IMR-90 (cell line): ENCODE measurements around the gene TMTC2. TPM values are rescaled to one million over a fixed set of nuclear protein-coding genes. Genes with fewer than 3 reads are reported as not detected.

Experiments used
- ATAC-seq: fragments of 200-7000 bp; cut with Tn5 transposase; 2 replicates; pipeline ENCODE4 v1.9.1; 2020; ENCODE audit warnings: low read depth, mild to moderate bottlenecking, moderate library complexity
- BruUV-seq: library from RNA; stranded (reverse); fragments of 400-500 nt; replicated peaks from 2 replicates; lab custom pipeline; 2021; lab: Mats Ljungman, UMichigan
- CTCF ChIA-PET: fragments of 300-600 bp; formaldehyde crosslinking; extraction: SDS; loops from one replicate; lab custom pipeline; 2021; ENCODE audit warnings: antibody characterized with exemption; lab: Yijun Ruan, JAX
- POLR2A ChIA-PET: fragments of 300-600 bp; sonication (Branson Sonifier 250); formaldehyde crosslinking; loops from one replicate; lab custom pipeline; 2022; ENCODE audit warnings: antibody characterized with exemption; ENCODE audit not compliant: unreplicated experiment; lab: Charles Lee
- DNase-seq: peaks from one replicate; pipeline ENCODE4 v3.0.0; 2013
- H2AFZ ChIP-seq: replicated peaks from 2 replicates; pipeline ENCODE3; 2013; ENCODE audit warnings: low read length, mild to moderate bottlenecking; ENCODE audit not compliant: poor library complexity
- H2AK5ac ChIP-seq: 2 replicates; pipeline ENCODE4 v1.6.1; 2013; ENCODE audit warnings: low read depth, low read length, inconsistent platforms
- H2AK9ac ChIP-seq: replicated peaks from 2 replicates; pipeline ENCODE3; 2013; ENCODE audit warnings: mild to moderate bottlenecking, low read depth, low read length, moderate library complexity; ENCODE audit not compliant: poor library complexity
- H2BK120ac ChIP-seq: 2 replicates; pipeline ENCODE4 v1.6.1; 2013; ENCODE audit warnings: low read depth, low read length, inconsistent platforms
- H2BK15ac ChIP-seq: 3 replicates; pipeline ENCODE4 v1.6.1; 2013; ENCODE audit warnings: low read depth, low read length, inconsistent platforms
- H2BK20ac ChIP-seq: 2 replicates; pipeline ENCODE4 v1.6.1; 2013; ENCODE audit warnings: low read depth, mild to moderate bottlenecking, inconsistent platforms, low read length, moderate library complexity
- H2BK5ac ChIP-seq: 2 replicates; pipeline ENCODE4 v1.6.1; 2013; ENCODE audit warnings: mild to moderate bottlenecking, low read depth, low read length, inconsistent platforms; ENCODE audit not compliant: poor library complexity, severe bottlenecking
- H3K14ac ChIP-seq: replicated peaks from 2 replicates; pipeline ENCODE4 v1.6.1; 2013; ENCODE audit warnings: low read depth, low read length, inconsistent platforms
- H3K18ac ChIP-seq: 2 replicates; pipeline ENCODE4 v1.6.1; 2013; ENCODE audit warnings: low read depth, low read length, control low read depth
- H3K23ac ChIP-seq: 2 replicates; pipeline ENCODE4 v1.6.1; 2013; ENCODE audit warnings: low read depth, low read length, inconsistent platforms
- H3K27ac ChIP-seq: 2 replicates; pipeline ENCODE4 v1.5.1; 2013; ENCODE audit warnings: mild to moderate bottlenecking, control low read depth, low read length; ENCODE audit not compliant: insufficient read depth
- H3K27me3 ChIP-seq: 2 replicates; pipeline ENCODE4 v1.6.1; 2013; ENCODE audit warnings: low read length; ENCODE audit not compliant: control insufficient read depth, insufficient read depth
- H3K36me3 ChIP-seq: 2 replicates; pipeline ENCODE4 v1.6.1; 2013; ENCODE audit warnings: low read length, mixed read lengths; ENCODE audit not compliant: control insufficient read depth, insufficient read depth
- H3K4ac ChIP-seq: 2 replicates; pipeline ENCODE4 v1.6.1; 2013; ENCODE audit warnings: low read depth, low read length, inconsistent platforms
- H3K4me1 ChIP-seq: 2 replicates; pipeline ENCODE4 v1.6.1; 2013; ENCODE audit warnings: low read length, mixed read lengths; ENCODE audit not compliant: control insufficient read depth, insufficient read depth
- H3K4me2 ChIP-seq: 2 replicates; pipeline ENCODE4 v1.6.1; 2013; ENCODE audit warnings: low read depth, mild to moderate bottlenecking, control low read depth, low read length, moderate library complexity
- H3K4me3 ChIP-seq: 2 replicates; pipeline ENCODE4 v1.5.1; 2013; ENCODE audit warnings: low read depth, mild to moderate bottlenecking, control low read depth, low read length, moderate library complexity; ENCODE audit not compliant: insufficient read depth
- H3K56ac ChIP-seq: 2 replicates; pipeline ENCODE4 v1.6.1; 2013; ENCODE audit warnings: low read length, inconsistent platforms; ENCODE audit not compliant: insufficient read depth; ENCODE audit errors: extremely low read depth
- H3K79me1 ChIP-seq, 2 experiments: 2 replicates each; pipeline ENCODE4 v1.6.1; 2013; ENCODE audit warnings: low read length in 2 of 2, inconsistent platforms in 1 of 2, low read depth in 1 of 2
- H3K9ac ChIP-seq: 2 replicates; pipeline ENCODE4 v1.6.1; 2013; ENCODE audit warnings: low read depth, low read length, control low read depth
- H3K9me1 ChIP-seq: 2 replicates; pipeline ENCODE4 v1.6.1; 2013; ENCODE audit warnings: low read length, inconsistent platforms; ENCODE audit not compliant: insufficient read depth
- H3K9me3 ChIP-seq: 2 replicates; pipeline ENCODE4 v1.6.1; 2013; ENCODE audit warnings: low read length; ENCODE audit not compliant: control insufficient read depth, insufficient read depth
- H4K20me1 ChIP-seq: 2 replicates; pipeline ENCODE4 v1.6.1; 2013; ENCODE audit warnings: low read length, inconsistent platforms; ENCODE audit not compliant: insufficient read depth
- H4K5ac ChIP-seq: 2 replicates; pipeline ENCODE4 v1.6.1; 2013; ENCODE audit warnings: mild to moderate bottlenecking, low read depth, low read length, control low read depth
- H4K8ac ChIP-seq, 2 experiments: 2 replicates each; pipeline ENCODE4 v1.6.1; 2013; ENCODE audit warnings: low read depth in 2 of 2, low read length in 2 of 2, control low read depth in 1 of 2, inconsistent platforms in 1 of 2
- H4K91ac ChIP-seq: 2 replicates; pipeline ENCODE4 v1.6.1; 2013; ENCODE audit warnings: low read depth, low read length, inconsistent platforms; ENCODE audit not compliant: insufficient read depth
- BHLHE40 ChIP-seq: fragments of 150-350 bp; IDR thresholded peaks from 2 replicates; pipeline ENCODE4 v1.6.1; 2016; ENCODE audit warnings: mild to moderate bottlenecking, low read depth, low read length
- CEBPB ChIP-seq: IDR thresholded peaks from 2 replicates; pipeline ENCODE4 v1.6.1; 2012; ENCODE audit warnings: low read depth, low read length, improper control_type of control experiment
- CHD1 ChIP-seq: IDR thresholded peaks from 2 replicates; pipeline ENCODE4 v1.6.1; 2012; ENCODE audit warnings: low read depth, low read length, improper control_type of control experiment
- CTCF ChIP-seq: conservative IDR thresholded peaks from 2 replicates; pipeline ENCODE4 v1.5.1; 2012; ENCODE audit warnings: mild to moderate bottlenecking, low read depth, low read length, improper control_type of control experiment
- ELK1 ChIP-seq: fragments of 150-350 bp; IDR thresholded peaks from 2 replicates; pipeline ENCODE4 v1.6.1; 2016; ENCODE audit warnings: low read depth, mild to moderate bottlenecking, low read length, moderate library complexity, borderline replicate concordance
- MAFK ChIP-seq: IDR thresholded peaks from 2 replicates; pipeline ENCODE4 v1.6.1; 2012; ENCODE audit warnings: low read depth, low read length, improper control_type of control experiment
- MXI1 ChIP-seq: IDR thresholded peaks from 2 replicates; pipeline ENCODE4 v1.6.1; 2012; ENCODE audit warnings: low read depth, mild to moderate bottlenecking, low read length, moderate library complexity, borderline replicate concordance
- POLR2A ChIP-seq: IDR thresholded peaks from 2 replicates; pipeline ENCODE4 v1.6.1; 2012; ENCODE audit warnings: mild to moderate bottlenecking, low read depth, low read length
- RAD21 ChIP-seq: IDR thresholded peaks from 2 replicates; pipeline ENCODE4 v1.6.1; 2012; ENCODE audit warnings: low read length, improper control_type of control experiment
- RCOR1 ChIP-seq: IDR thresholded peaks from 2 replicates; pipeline ENCODE4 v1.6.1; 2012; ENCODE audit warnings: mild to moderate bottlenecking, low read length, improper control_type of control experiment; ENCODE audit not compliant: insufficient replicate concordance
- RFX5 ChIP-seq: IDR thresholded peaks from 2 replicates; pipeline ENCODE4 v1.8.0; 2012; ENCODE audit warnings: low read depth, mild to moderate bottlenecking, low read length, moderate library complexity
- SMC3 ChIP-seq: fragments of 150-350 bp; IDR thresholded peaks from 2 replicates; pipeline ENCODE4 v1.6.1; 2016; ENCODE audit warnings: low read depth, mild to moderate bottlenecking, antibody characterized with exemption, low read length, moderate library complexity
- USF2 ChIP-seq: fragments of 150-350 bp; IDR thresholded peaks from 2 replicates; pipeline ENCODE4 v1.6.1; 2017; ENCODE audit warnings: mild to moderate bottlenecking, antibody characterized with exemption, low read length, low read depth
- WGBS, 2 experiments: methylation state at CpG; one replicate each; pipeline versions ENCODE4 v1.1.5 to v1.1.7; 2013; ENCODE audit warnings: missing lambda C conversion rate in 2 of 2; ENCODE audit not compliant: insufficient read length in 1 of 2; ENCODE audit errors: extremely low coverage in 2 of 2; 5-methylcytosine and 5-hydroxymethylcytosine counted together
- dilution Hi-C: fragments of 300-500 bp; cut with HindIII; formaldehyde crosslinking; loops from one replicate; pipeline ENCODE4 v1.14.3; 2018; ENCODE audit warnings: low sequenced_read_pairs; ENCODE audit not compliant: unreplicated experiment
- in situ Hi-C: fragments of 300-500 bp; cut with MboI; formaldehyde crosslinking; loops from 3 replicates; pipeline ENCODE4 v1.14.3; 2019; ENCODE audit warnings: low sequenced_read_pairs, inconsistent platforms, mixed read lengths
- intact Hi-C: fragments of 100-400 bp; cut with micrococcal nuclease; formaldehyde crosslinking; loops from 2 replicates; pipeline ENCODE4 v1.10.0; 2022
- polyA plus RNA-seq, 3 experiments: library from polyadenylated mRNA; depleted of rRNA; stranded (reverse); fragments of >200 nt; gene quantifications; 2 replicates each; pipeline ENCODE4 v1.2.3, GENCODE V29; 2012; ENCODE audit warnings: low replicate concordance in 1 of 3
- total RNA-seq: library from RNA; depleted of rRNA; stranded (reverse); fragments of >200 nt; gene quantifications from 2 replicates; pipeline ENCODE4 v1.2.3, GENCODE V29; 2012

TMTC2 gene
- total and polyA plus RNA-seq, 2 of the 4 experiments (the other 2 are of a cell fraction): 0.56 to 1.4 TPM

- H2AK5ac ChIP-seq: no peak overlapping the region
- H3K18ac ChIP-seq: no peak overlapping the region
- H3K4me2 ChIP-seq: no peak overlapping the region
- no peaks in the 10 kb centered on the region for H3K36me3 ChIP-seq
- H3K27ac ChIP-seq: no peak overlapping the region
- no peak overlapping the region for H3K56ac ChIP-seq
- no peaks in the 10 kb centered on the region for H3K4me1 ChIP-seq
- intact Hi-C loops (no loop called here), in situ Hi-C loops (no loop called here), dilution Hi-C loops (no loop called here)
- H3K9me1 ChIP-seq: no peaks in the 10 kb centered on the region
- no peak overlapping the region for H4K8ac ChIP-seq
- H2AFZ ChIP-seq: no peak overlapping the region
- TF ChIP-seq RCOR1 (no peak), BHLHE40 (no peak), CHD1 (no peak), CTCF (no peak), MAFK (no peak), ELK1 (no peak), USF2 (no peak), RAD21 (no peak), POLR2A (no peak), SMC3 (no peak), CEBPB (no peak), MXI1 (no peak), RFX5 (no peak)
- no peaks in the 10 kb centered on the region for H3K79me1 ChIP-seq
- H4K91ac ChIP-seq: no peak overlapping the region
- no peak overlapping the region for H3K23ac ChIP-seq
- H4K5ac ChIP-seq: no peak overlapping the region
- H4K20me1 ChIP-seq: no peaks in the 10 kb centered on the region
- H2BK20ac ChIP-seq: no peak overlapping the region
- H2BK5ac ChIP-seq: no peak overlapping the region
- no peak overlapping the region for H3K14ac ChIP-seq
- no CpG with 5 or more reads among the region's 1 CpG for WGBS, 2 experiments
- ATAC-seq (no peak), DNase-seq (no peak)
- no peak overlapping the region for H3K9ac ChIP-seq
- no peak overlapping the region for H3K4ac ChIP-seq
- H3K9me3 ChIP-seq: no peaks in the 10 kb centered on the region
- H2BK120ac ChIP-seq: no peak overlapping the region
- ChIA-PET POLR2A (no interaction called here), CTCF (no interaction called here)
- H2AK9ac ChIP-seq: no peak overlapping the region
- H3K27me3 ChIP-seq: no peaks in the 10 kb centered on the region
- BruUV-seq: no TSS peak
- H2BK15ac ChIP-seq: no peak overlapping the region
- no peak overlapping the region for H3K4me3 ChIP-seq
Observed at GRCh38 chr12:82877963-82878362, 191.3 kb downstream of the TMTC2 start.
